Left ventricle myocardium superior (tissue), 1 donor: ENCODE data around the gene FXYD3. TPM values are rescaled to one million over a fixed set of nuclear protein-coding genes. Genes with fewer than 3 reads are reported as not detected.

Experiments
- ATAC-seq: fragments of 200-7000 bp; cut with Tn5 transposase; one replicate; pipeline ENCODE4 v1.9.1; 2020; ENCODE audit warnings: mild to moderate bottlenecking, moderate library complexity
- DNase-seq: peaks from one replicate; pipeline ENCODE4 v3.0.0-alpha.2; 2020
- intact Hi-C: fragments of 100-400 bp; cut with micrococcal nuclease; formaldehyde crosslinking; loops from one replicate; pipeline ENCODE4 v1.11.0; 2022
- total RNA-seq: library from RNA; stranded (reverse); fragmentation: NEBNext Ultra II Directional; extraction: Animal tissue kit (Norgen Biotek cat#: 25700); gene quantifications from one replicate; pipeline ENCODE4 v1.2.1, GENCODE V29; 2021
- donor health status: DM: no; HTN: yes; CAD: no; lungs with severe emphysema.

The FXYD3 gene
- total RNA-seq, 1 donor from 2014 or later: 3.1 TPM

- DNase-seq: no peak
- no peak for ATAC-seq
- intact Hi-C loops: no loop called here
Observed at GRCh38 chr19:35168196-35168595, 52.6 kb downstream of the FXYD3 start.

GRCh38 chr19:35169221-35169995 is 53.8 kb downstream of the FXYD3 start:
- DNase-seq (no peak), ATAC-seq (no peak)
- intact Hi-C loops: no loop called here

- no peak for DNase-seq
- peak; percentile 26 for ATAC-seq
- intact Hi-C loops: no loop called here
Observed at GRCh38 chr19:35170359-35171061, 54.9 kb downstream of the FXYD3 start.

- ATAC-seq (no peak), DNase-seq (no peak)
- intact Hi-C loops: no loop called here
Observed at GRCh38 chr19:35171730-35172129, 56.1 kb downstream of the FXYD3 start.

Other genes starting within 250 kb of the FXYD3 start
- 3.7 TPM for gene ZNF30, start 188.9 kb upstream of the FXYD3 start, total RNA-seq
- gene ZNF792, start 151.6 kb upstream of the FXYD3 start, total RNA-seq: 3.4 TPM
- gene GRAMD1A, start 115.5 kb upstream of the FXYD3 start, total RNA-seq: 30.6 TPM
- gene SCN1B, start 85.4 kb upstream of the FXYD3 start, total RNA-seq: 45.7 TPM
- 9.8 TPM for gene HPN, start 74.1 kb upstream of the FXYD3 start, total RNA-seq
- gene LGI4, start 19.2 kb downstream of the FXYD3 start, total RNA-seq: 9.0 TPM
- gene FXYD1, start 23.0 kb downstream of the FXYD3 start, total RNA-seq: 489 TPM
- gene FXYD7, start 27.4 kb downstream of the FXYD3 start, total RNA-seq: not detected
- gene FXYD5, start 38.9 kb downstream of the FXYD3 start, total RNA-seq: 21.2 TPM
- not detected for gene FAM187B, start 112.9 kb downstream of the FXYD3 start, total RNA-seq
- gene LSR, start 133.2 kb downstream of the FXYD3 start, total RNA-seq: 6.1 TPM
- gene USF2, start 153.1 kb downstream of the FXYD3 start, total RNA-seq: 170 TPM
- not detected for gene HAMP, start 166.7 kb downstream of the FXYD3 start, total RNA-seq
- gene MAG, start 176.3 kb downstream of the FXYD3 start, total RNA-seq: not detected
- 0.52 TPM for gene CD22, start 213.4 kb downstream of the FXYD3 start, total RNA-seq
- not detected for gene FFAR1, start 232.1 kb downstream of the FXYD3 start, total RNA-seq
- not detected for gene FFAR3, start 242.6 kb downstream of the FXYD3 start, total RNA-seq